ENCODE results near the gene CCR5AS.
"Not testable (repeated sequence)": the region's sequence is repeated elsewhere in the genome, so short reads cannot be mapped to it uniquely, and the experiment has no call there.

The CCR5AS gene

GRCh38 chr3:46401579-46401978 lies 5.3 kb downstream of the CCR5AS start:
- DNase-seq = no peak

- DNase-seq = no peak
Observed at GRCh38 chr3:46400846-46401245, 6.0 kb downstream of the CCR5AS start.

GRCh38 chr3:46400000-46400734 lies 6.7 kb downstream of the CCR5AS start:
- no peak for DNase-seq

- DNase-seq = no peak
Observed at GRCh38 chr3:46399557-46399956, 7.3 kb downstream of the CCR5AS start.

- no peak for DNase-seq
Observed at GRCh38 chr3:46399098-46399497, 7.8 kb downstream of the CCR5AS start.

- DNase-seq = no peak
Observed at GRCh38 chr3:46398186-46398955, 8.5 kb downstream of the CCR5AS start.

GRCh38 chr3:46397111-46397510 lies 9.8 kb downstream of the CCR5AS start:
- DNase-seq = no peak

GRCh38 chr3:46395766-46396530 lies 10.9 kb downstream of the CCR5AS start:
- DNase-seq = no peak

GRCh38 chr3:46395210-46395661 lies 11.6 kb downstream of the CCR5AS start:
- no peak for DNase-seq

- DNase-seq = no peak
Observed at GRCh38 chr3:46393554-46394434, 13.1 kb downstream of the CCR5AS start.

- no peak for DNase-seq
Observed at GRCh38 chr3:46393011-46393410, 13.9 kb downstream of the CCR5AS start.

- not testable (repeated sequence) for DNase-seq
Observed at GRCh38 chr3:46391526-46391925, 15.3 kb downstream of the CCR5AS start.

- DNase-seq = no peak
Observed at GRCh38 chr3:46389306-46389705, 17.6 kb downstream of the CCR5AS start.

GRCh38 chr3:46388847-46389246 lies 18.0 kb downstream of the CCR5AS start:
- not testable (repeated sequence) for DNase-seq

- no peak for DNase-seq
Observed at GRCh38 chr3:46386205-46386604, 20.7 kb downstream of the CCR5AS start.

- no peak for DNase-seq
Observed at GRCh38 chr3:46383951-46384330, 22.9 kb downstream of the CCR5AS start.

- no peak for DNase-seq
Observed at GRCh38 chr3:46383211-46383950, 23.5 kb downstream of the CCR5AS start.

GRCh38 chr3:46381625-46382024 lies 25.2 kb downstream of the CCR5AS start:
- no peak for DNase-seq

GRCh38 chr3:46380471-46381221 lies 26.2 kb downstream of the CCR5AS start:
- DNase-seq = no peak

GRCh38 chr3:46378426-46378942 lies 28.4 kb downstream of the CCR5AS start:
- DNase-seq = no peak

GRCh38 chr3:46375814-46376213 lies 31.1 kb downstream of the CCR5AS start:
- DNase-seq = no peak
